NCI-H748 treated with DMSO at 0.1 percent for 48 hours (cell line): ENCODE data around the gene SLC32A1.

Source experiments
- DNase-seq: peaks from one replicate; lab custom pipeline; 2025; lab: John Stamatoyannopoulos, UW

SLC32A1 gene

GRCh38 chr20:38725931-38726803 is 1.9 kb downstream of the SLC32A1 start:
- DNase-seq = no peak

GRCh38 chr20:38726804-38727606 is 2.7 kb downstream of the SLC32A1 start:
- DNase-seq = no peak

GRCh38 chr20:38727607-38728190 is 3.4 kb downstream of the SLC32A1 start:
- no peak for DNase-seq

GRCh38 chr20:38728191-38728781 is 4.0 kb downstream of the SLC32A1 start:
- no peak for DNase-seq

GRCh38 chr20:38728911-38729642 is 4.8 kb downstream of the SLC32A1 start:
- DNase-seq = peak; percentile 15

- no peak for DNase-seq
These were observed 5.5 kb downstream of the SLC32A1 start for GRCh38 chr20:38729767-38730166.

GRCh38 chr20:38730167-38730988 is 6.1 kb downstream of the SLC32A1 start:
- no peak for DNase-seq

- DNase-seq = peak; percentile 7
These were observed 6.9 kb downstream of the SLC32A1 start for GRCh38 chr20:38730989-38731737.

GRCh38 chr20:38731738-38732113 is 7.4 kb downstream of the SLC32A1 start:
- no peak for DNase-seq

GRCh38 chr20:38732981-38733380 is 8.7 kb downstream of the SLC32A1 start:
- no peak for DNase-seq

- DNase-seq = no peak
These were observed 10.9 kb downstream of the SLC32A1 start for GRCh38 chr20:38735172-38735571.

GRCh38 chr20:38737887-38738286 is 13.6 kb downstream of the SLC32A1 start:
- no peak for DNase-seq

- no peak for DNase-seq
These were observed 21.5 kb downstream of the SLC32A1 start for GRCh38 chr20:38745757-38746156.

GRCh38 chr20:38747495-38748096 is 23.3 kb downstream of the SLC32A1 start:
- no peak for DNase-seq

GRCh38 chr20:38748097-38748860 is 24.0 kb downstream of the SLC32A1 start, which contains the start of gene ACTR5:
TSS of gene ACTR5 (plus strand) at chr20:38748460. CDS start at chr20:38748479, 19 bp downstream.
- DNase-seq = peak; percentile 94

- peak; percentile 32 for DNase-seq
These were observed 24.5 kb downstream of the SLC32A1 start for GRCh38 chr20:38748861-38749149.

GRCh38 chr20:38751360-38751976 is 27.2 kb downstream of the SLC32A1 start:
- peak; percentile 6 for DNase-seq

GRCh38 chr20:38752029-38752428 is 27.7 kb downstream of the SLC32A1 start:
- DNase-seq = no peak
